HG03108 (cell line): ENCODE data around the gene TOR1B.
"Not testable (repeated sequence)": the region's sequence is repeated elsewhere in the genome, so short reads cannot be mapped to it uniquely, and the experiment has no call there.

Experiments
- ATAC-seq: cut with Tn5 transposase; IDR thresholded peaks from one replicate; pipeline ENCODE4 v1.9.1; 2021; ENCODE audit warnings: moderate library complexity; ENCODE audit not compliant: unreplicated experiment

The TOR1B gene, protein sequence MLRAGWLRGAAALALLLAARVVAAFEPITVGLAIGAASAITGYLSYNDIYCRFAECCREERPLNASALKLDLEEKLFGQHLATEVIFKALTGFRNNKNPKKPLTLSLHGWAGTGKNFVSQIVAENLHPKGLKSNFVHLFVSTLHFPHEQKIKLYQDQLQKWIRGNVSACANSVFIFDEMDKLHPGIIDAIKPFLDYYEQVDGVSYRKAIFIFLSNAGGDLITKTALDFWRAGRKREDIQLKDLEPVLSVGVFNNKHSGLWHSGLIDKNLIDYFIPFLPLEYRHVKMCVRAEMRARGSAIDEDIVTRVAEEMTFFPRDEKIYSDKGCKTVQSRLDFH

GRCh38 chr9:129802833-129803675, at the start of gene TOR1B:
TSS of gene TOR1B (plus strand) at chr9:129803184. CDS start at chr9:129803213, 29 bp downstream.
- ATAC-seq, result peak; percentile 96

DNA sequence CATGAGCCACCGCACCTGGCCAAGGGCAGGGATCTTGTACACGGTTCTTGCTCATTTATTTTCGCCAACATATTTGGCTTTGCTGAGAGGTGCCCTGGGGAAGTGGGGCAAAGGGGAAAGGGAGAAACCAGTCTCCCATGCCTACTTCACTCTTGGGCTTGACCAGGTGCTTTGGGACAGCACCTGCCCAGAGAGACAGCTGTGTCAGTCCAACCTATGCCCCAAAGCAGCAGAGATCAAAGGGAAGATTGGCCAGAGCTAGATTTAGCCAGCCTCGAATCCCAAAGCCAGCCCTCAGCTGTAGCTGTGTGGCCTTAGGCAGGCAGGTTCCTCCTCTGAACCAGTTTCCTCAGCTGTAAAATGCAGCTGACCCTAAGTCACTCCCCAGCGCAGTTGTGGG, 47.8 kb upstream of the TOR1B start:
- no peak for ATAC-seq

DNA sequence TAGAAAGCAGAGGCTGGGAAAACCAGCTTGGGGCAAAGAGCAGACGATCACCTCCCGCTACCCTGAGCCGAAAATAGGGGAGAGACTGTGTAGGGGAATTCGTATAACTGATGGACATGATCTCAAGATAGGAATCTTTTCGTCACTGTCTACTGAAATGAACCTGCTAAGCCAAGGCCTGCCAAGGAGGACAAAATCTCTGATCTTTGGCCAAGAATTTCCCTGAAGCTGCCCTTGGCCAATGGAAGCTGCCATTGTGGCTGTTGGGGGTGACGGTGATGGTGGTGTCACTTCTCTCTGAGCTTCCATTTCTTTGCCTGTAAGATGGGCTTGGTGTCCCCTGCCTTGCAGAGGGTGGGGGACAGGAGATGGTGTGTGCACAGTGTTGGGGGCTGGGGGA, 46.8 kb upstream of the TOR1B start:
- no peak for ATAC-seq

DNA sequence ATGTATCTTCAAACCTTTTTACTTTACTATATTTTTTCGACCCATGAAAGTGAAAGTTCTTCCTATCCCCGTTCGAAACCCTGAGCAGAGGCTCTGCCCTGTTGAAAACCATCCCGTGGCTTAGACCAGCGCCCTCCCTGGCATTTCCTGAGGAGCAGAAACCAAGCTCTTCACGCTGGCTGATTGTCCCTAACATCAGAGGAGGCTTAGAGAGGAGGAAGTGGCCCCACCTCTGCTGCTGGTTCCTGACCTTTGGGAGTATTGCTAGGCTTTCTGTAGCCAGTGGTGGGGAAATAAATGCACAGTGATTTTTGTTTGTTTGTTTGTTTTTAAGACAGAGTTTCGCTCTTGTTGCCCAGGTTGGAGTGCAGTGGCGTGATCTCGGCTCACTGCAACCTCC, 45.9 kb upstream of the TOR1B start:
- no peak for ATAC-seq

GRCh38 chr9:129759319-129759718, 43.7 kb upstream of the TOR1B start:
- ATAC-seq, result no peak

DNA sequence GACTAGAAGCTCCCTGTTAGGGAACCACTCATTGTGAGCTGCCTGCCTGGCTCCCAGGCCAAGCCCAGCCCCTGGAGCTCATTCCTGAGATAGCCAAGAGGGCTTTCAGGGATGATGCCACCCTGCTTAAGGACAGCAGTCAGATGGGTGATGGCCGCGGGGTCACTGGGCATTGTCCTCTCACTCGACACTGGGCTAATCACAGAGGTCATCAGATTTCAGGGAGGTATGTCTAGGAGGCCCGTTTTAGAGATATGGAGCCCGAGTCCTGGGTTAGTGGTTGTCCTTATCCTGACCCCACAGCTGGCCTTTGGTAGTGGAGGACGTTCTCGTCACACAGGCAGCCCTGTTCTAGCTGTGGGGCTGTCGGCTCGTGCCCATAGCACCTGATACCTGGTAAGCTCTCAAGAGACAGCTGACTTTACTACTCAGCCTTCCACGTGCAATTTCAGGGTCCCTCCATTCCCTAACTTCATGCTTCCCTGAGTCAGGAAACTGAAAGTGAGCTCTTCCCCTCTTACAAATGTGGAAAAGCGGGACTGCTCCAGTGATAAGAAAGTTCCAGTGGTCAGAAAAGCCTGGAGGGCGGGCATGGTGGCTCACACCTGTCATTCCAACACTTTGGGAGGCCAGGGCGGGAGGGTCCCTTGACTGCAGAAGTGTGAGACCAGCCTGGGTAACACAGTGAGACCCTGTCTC, 43.0 kb upstream of the TOR1B start:
- ATAC-seq, result no peak

DNA sequence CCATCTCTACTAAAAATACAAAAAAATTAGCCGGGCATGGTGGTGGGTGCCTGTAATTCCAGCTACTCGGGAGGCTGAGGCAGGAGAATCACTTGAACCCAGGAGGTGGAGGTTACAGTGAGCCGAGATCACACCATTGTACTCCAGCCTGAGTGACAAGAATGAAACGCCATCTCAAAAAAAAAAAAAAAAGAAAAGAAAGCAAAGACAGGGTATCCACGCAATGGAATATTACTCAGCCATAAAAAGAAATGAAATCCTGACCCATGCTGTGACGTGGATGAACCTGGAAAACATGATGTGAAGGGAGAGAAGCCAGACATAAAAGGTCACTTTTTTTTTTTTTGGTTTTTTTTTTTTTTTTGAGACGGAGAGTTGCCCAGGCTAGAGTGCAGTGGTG, 42.2 kb upstream of the TOR1B start:
- not testable (repeated sequence) for ATAC-seq

GRCh38 chr9:129761293-129761900, 41.6 kb upstream of the TOR1B start:
- ATAC-seq, result no peak

DNA sequence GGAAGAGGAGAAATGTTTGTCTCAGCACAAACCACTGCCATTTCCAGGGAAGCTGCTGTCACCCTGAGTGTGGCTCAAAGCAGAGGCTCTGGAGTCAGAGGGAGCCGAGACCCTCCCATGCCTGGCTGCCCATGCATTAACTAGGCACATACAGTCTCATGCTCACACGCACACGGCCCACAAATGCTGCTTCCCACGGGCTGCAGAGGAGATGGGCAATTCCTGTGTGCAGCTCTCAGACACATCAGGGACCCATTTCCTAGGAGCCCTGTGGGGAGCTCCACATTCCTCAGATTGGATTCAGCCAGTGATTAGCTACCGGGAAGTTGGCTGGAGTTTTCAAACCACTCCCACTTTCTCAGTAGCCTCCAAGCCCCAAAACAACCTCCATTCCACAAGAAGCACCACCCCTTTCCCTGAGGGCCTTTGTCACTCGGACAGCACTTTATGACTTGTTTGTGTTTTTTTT, 41.0 kb upstream of the TOR1B start:
- no peak for ATAC-seq

- not testable (repeated sequence) for ATAC-seq
Measured at GRCh38 chr9:129762370-129762984, 40.5 kb upstream of the TOR1B start.

DNA sequence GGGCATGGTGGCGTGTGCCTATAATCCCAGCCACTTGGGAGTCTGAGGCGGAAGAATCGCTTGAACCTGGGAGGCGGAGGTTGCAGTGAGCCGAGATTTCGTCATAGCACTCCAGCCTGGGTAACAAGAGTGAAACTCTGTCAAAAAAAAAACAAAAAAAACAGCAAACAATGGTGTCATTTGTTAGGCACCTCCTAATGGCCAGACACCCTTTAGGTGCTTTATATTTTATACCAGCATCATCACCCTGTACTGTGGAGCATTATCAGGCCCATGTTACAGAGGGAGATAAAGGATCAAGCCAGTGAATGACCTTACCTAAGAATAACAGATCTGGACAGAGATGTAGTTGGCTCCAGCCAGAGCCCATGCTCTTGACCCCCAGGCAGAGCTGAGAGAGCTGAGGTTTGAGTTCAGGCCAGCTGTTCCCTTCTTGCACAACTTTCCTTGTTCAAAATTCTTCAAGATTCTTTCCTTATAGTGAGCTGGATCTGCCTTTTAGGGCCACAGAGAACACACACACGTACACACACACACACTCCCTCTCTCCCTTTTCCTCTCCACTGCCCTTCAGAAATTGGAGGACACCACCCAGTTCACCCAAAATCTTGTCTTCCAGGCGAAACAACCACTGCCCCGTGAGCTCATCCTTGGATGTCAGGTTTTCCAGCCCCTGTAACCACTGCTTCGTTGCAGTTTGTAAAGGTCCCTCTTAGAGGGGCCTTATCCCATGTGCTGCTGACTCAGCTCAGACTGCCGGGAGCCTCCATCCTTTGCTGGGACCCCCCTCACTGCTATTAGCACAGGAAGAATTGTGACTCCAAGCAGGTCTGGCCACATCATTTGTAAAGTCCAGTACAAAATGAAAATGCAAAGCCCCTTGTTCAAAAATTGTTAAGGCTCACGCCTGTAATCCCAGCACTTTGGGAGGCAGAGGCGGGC, 39.7 kb upstream of the TOR1B start:
- no peak for ATAC-seq

DNA sequence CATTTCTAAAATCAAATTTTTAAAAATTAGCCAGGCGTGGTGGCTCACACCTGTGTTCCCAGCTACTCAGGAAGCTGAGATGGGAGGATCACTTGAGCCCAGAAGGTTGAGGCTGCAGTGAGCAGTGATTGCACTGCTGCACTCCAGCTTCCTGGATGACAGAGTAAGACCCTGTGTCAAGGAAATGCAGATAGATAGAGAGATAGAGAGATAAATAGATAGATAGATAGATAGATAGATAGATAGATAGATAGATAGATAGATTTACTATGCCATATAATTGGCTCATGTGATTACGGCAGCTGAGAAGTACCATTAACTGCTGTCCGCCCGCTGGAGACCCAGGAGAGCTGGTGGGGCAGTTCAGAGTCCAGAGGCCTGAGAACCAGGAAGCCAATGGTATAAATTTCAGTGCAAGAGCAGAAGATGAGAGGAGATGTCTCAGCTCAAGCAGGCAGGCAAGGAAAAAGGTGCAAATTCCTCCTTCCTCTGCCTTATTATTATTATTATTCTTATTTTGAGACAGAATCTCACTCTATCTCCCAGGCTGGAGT, 37.1 kb upstream of the TOR1B start:
- ATAC-seq, result no peak

- ATAC-seq, result no peak
Measured at GRCh38 chr9:129768486-129768885, 34.5 kb upstream of the TOR1B start.

- ATAC-seq, result no peak
Measured at GRCh38 chr9:129769669-129770068, 33.3 kb upstream of the TOR1B start.

DNA sequence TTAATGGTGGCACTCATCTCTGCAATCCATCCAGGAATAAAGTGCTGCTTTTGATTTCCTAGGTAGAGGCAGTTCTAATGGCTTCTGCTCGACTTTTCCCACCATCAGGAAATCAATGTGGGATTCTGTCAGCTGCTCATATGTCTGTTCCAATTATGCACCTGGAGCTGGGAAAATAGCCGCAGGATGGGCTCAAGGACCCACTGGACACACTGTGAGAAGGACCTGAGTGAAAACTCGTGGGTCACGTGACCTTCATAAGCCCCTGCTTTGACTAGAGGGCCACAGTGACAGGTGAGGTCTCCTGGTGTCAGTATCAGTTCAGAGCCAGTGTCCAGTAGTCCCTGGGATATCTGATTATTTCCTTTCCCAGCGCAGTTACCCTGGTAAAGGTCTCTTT, 32.2 kb upstream of the TOR1B start:
- no peak for ATAC-seq

- ATAC-seq, result no peak
Measured at GRCh38 chr9:129773262-129774048, 29.5 kb upstream of the TOR1B start.

DNA sequence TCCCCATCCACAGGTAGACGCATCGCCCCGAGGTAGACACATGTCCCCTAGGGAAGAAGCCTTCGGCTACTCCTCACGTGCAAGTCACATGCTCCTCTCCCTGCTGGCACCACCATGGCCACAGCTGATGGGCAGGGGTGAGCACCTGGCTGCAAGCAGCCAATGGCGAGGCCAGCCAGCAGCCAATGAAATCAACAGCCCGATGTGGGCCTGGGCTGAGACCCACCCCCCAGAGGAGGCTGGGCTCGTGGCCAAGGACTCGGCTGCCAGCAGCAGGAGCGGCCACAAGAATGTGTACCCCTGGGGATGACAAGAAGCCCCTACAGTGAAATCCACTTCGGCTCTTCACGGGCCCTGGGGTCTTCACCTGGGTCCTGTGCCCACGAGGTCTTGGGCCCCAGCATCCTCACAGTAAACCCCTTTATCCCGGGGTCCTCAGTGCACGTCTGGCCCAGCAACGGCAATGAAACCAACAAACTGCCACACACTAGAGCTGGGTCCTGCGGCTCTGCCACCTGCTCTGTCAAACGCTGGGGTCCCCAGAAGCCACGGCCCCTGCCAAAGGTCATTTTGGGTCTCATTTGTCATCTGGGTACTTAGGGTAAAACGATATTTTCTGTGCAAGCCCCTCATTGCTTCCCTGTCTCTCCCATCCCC, 28.1 kb upstream of the TOR1B start:
- no peak for ATAC-seq

- ATAC-seq, result no peak
Measured at GRCh38 chr9:129775448-129775798, 27.6 kb upstream of the TOR1B start.
